ENCODE measurements around the gene IFT20.

Gene IFT20

GRCh38 chr17:28372945-28373274 is 37.6 kb upstream of the IFT20 start:
- TF ChIP-seq CTCF (IDR thresholded peaks at IDR 0.05; ENCODE audit: control extremely low read depth, extremely low read depth, low read depth, missing control alignments), result no peak
- ChIA-PET CTCF (interaction anchor here (0.7 kb wide), 1 partner anchor 44 kb away, joined by 3 read pairs; no protein-coding TSS in a partner anchor), POLR2A (no interaction called here)
- DNase-seq (ENCODE audit: extremely low spot score), result no peak

GRCh38 chr17:28372203-28372944 is 37.1 kb upstream of the IFT20 start:
- no peak for TF ChIP-seq CTCF (IDR thresholded peaks at IDR 0.05; ENCODE audit: control extremely low read depth, extremely low read depth, low read depth, missing control alignments)
- peak; percentile 45 for DNase-seq (ENCODE audit: extremely low spot score)
- POLR2A ChIA-PET, result no interaction called here
- CTCF ChIA-PET, result interaction anchor here (1.4 kb wide), 3 partner anchors 11 to 17 kb away, joined by 3 to 4 read pairs (median 3); no protein-coding TSS in a partner anchor

GRCh38 chr17:28371245-28372202 is 36.3 kb upstream of the IFT20 start, which contains the start of gene SARM1:
SARM1 (plus strand) TSS chr17:28371694; CDS start chr17:28372033, 339 bp downstream.
- DNase-seq (ENCODE audit: extremely low spot score), result peak; percentile 92
- CTCF ChIA-PET, result interaction anchor here (1.0 to 1.8 kb wide), 5 partner anchors 10 to 45 kb away, joined by 3 to 5 read pairs (median 3); no protein-coding TSS in a partner anchor
- no peak for TF ChIP-seq CTCF (IDR thresholded peaks at IDR 0.05; ENCODE audit: control extremely low read depth, extremely low read depth, low read depth, missing control alignments)
- POLR2A ChIA-PET, result no interaction called here

- no peak for TF ChIP-seq CTCF (IDR thresholded peaks at IDR 0.05; ENCODE audit: control extremely low read depth, extremely low read depth, low read depth, missing control alignments)
- no peak for DNase-seq (ENCODE audit: extremely low spot score)
- CTCF ChIA-PET, result interaction anchor here (1.0 to 1.8 kb wide), 2 partner anchors 9 to 46 kb away, joined by 3 to 5 read pairs; no protein-coding TSS in a partner anchor
- POLR2A ChIA-PET, result interaction anchor here (1.4 kb wide), 1 partner anchor 11 kb away, joined by 3 read pairs; no protein-coding TSS in a partner anchor
Measured at GRCh38 chr17:28370744-28371103, 35.5 kb upstream of the IFT20 start.

GRCh38 chr17:28370035-28370743 is 34.9 kb upstream of the IFT20 start, which contains the start of gene VTN:
VTN (minus strand) TSS chr17:28370307; CDS start chr17:28370203, 104 bp downstream.
- TF ChIP-seq CTCF (IDR thresholded peaks at IDR 0.05; ENCODE audit: control extremely low read depth, extremely low read depth, low read depth, missing control alignments), result no peak
- DNase-seq (ENCODE audit: extremely low spot score), result no peak
- ChIA-PET POLR2A (interaction anchor here (1.4 kb wide), 1 partner anchor 11 kb away, joined by 3 read pairs; no protein-coding TSS in a partner anchor), CTCF (interaction anchor here (1.0 to 4.6 kb wide), 3 partner anchors 12 to 46 kb away, joined by 3 to 20 read pairs (median 5); partner anchors contain the start of genes POLDIP2 and TNFAIP1)
